Hematopoietic multipotent progenitor cell treated with erythropoietin and hydrocortisone succinate and interleukin-3 and kit ligand, for 8 days (in vitro differentiated cells): ENCODE results near the gene GPR141.

Experiments used
- DNase-seq: peaks from one replicate; pipeline ENCODE4 v3.0.0-alpha.2; 2015

GPR141 gene

DNA sequence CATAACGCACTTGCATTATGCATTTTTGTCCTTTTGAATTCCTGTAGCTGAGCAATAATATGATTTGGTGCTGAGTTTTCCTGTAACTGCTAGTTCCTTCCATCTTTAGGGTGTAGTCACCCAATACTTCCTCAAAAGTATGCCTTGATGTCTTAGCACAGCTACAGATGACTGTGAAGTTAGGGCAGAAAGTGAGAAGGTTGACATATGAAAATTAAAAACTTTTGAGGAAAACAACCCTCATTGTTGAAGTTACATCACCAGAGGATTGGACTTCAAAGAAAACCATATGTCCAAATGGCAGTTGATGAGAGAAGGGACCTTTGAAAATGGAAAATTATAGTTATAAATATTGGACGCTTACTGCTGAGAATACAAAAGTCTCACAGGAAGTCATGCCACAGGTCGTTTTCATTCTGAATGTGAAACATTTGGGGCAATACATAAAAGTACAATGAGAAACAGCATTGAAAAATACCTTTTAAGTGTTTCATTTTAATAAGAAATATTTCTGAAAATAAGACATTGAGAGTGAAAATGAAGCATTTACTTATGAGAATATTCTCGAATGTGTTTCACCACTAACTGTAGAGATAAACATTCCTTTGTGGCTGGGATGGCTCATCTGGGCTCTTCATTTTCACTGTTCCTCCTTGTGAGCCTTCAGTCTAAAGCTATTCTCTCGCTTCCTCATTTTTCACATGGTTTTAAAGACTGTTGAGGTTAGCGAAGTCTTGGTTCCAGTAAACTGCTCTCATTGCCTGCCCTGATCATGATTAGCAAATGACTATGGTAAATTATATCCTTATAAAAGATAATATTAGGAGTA, 103.4 kb downstream of the GPR141 start:
- peak; percentile 20 for DNase-seq
